ENCODE data around the gene CRISP1. TPM values are rescaled to one million over a fixed set of nuclear protein-coding genes. Genes with fewer than 3 reads are reported as not detected.

The CRISP1 gene, protein sequence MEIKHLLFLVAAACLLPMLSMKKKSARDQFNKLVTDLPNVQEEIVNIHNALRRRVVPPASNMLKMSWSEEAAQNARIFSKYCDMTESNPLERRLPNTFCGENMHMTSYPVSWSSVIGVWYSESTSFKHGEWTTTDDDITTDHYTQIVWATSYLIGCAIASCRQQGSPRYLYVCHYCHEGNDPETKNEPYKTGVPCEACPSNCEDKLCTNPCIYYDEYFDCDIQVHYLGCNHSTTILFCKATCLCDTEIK
- not detected in 2 replicates for total RNA-seq (2022)
- Bru-seq, nascent RNA = not detected
- not detected for BruChase-seq, experiment 1, labeled RNA remaining after a 2-hour chase
- not detected for BruChase-seq, experiment 2, labeled RNA remaining after a 6-hour chase
- long read RNA-seq = 0 reads

- H3K36me3 Mint-ChIP-seq (ENCODE audit: insufficient read depth, unreplicated experiment) = no peaks in the 10 kb centered on the region
- no peaks in the 10 kb centered on the region for H3K27me3 Mint-ChIP-seq (ENCODE audit: insufficient read depth, unreplicated experiment)
- no peak for TF ChIP-seq CTCF (IDR thresholded peaks at IDR 0.05; ENCODE audit: insufficient read depth in 1 of 2, low read depth in 1 of 2, low read length in 1 of 2, severe bottlenecking in 1 of 2, unreplicated experiment in 1 of 2)
- H3K4me3 ChIP-seq (ENCODE audit: low read depth, low read length) = no peak within 1 kb of the TSS
- no peaks in the 10 kb centered on the region for H3K36me3 ChIP-seq (ENCODE audit: control insufficient read depth, insufficient read depth, low read length)
- no peak for DNase-seq
- intact Hi-C loops (cut with micrococcal nuclease; ENCODE audit: unreplicated experiment) = no loop called here
- H3K27ac Mint-ChIP-seq (ENCODE audit: unreplicated experiment) = no peak within 1 kb of the TSS
- H3K4me1 ChIP-seq = peaks cover 9% of the 10 kb centered on the region; the same call in 1 of the 2 replicates
- BruUV-seq (replicated peaks) = no TSS peak
- no peaks in the 10 kb centered on the region for H3K4me1 Mint-ChIP-seq (ENCODE audit: low read depth, unreplicated experiment)
- H3K9me3 ChIP-seq = no peaks in the 10 kb centered on the region
- H3K9me3 Mint-ChIP-seq (ENCODE audit: unreplicated experiment) = no peaks in the 10 kb centered on the region
- no peaks in the 10 kb centered on the region for H3K27me3 ChIP-seq (replicated peaks; ENCODE audit: control insufficient read depth, insufficient read depth, low read length)
- no peak within 1 kb of the TSS for H3K4me3 Mint-ChIP-seq (ENCODE audit: unreplicated experiment)
- ChIA-PET POLR2A (no interaction called here), CTCF (no interaction called here)
These were observed at the start of gene CRISP1 for GRCh38 chr6:49866485-49866943. CRISP1 (minus strand) TSS chr6:49866535; CDS start chr6:49857400, 9,135 bp downstream.

- H3K27me3 ChIP-seq (replicated peaks; ENCODE audit: control insufficient read depth, insufficient read depth, low read length) = no peaks in the 10 kb centered on the region
- H3K36me3 ChIP-seq (ENCODE audit: control insufficient read depth, insufficient read depth, low read length) = no peaks in the 10 kb centered on the region
- no peaks in the 10 kb centered on the region for H3K9me3 ChIP-seq
- no peak overlapping the region for H3K4me3 ChIP-seq (ENCODE audit: low read depth, low read length)
- Mint-ChIP-seq H3K27ac (ENCODE audit: unreplicated experiment) (no peak overlapping the region), H3K4me3 (ENCODE audit: unreplicated experiment) (no peak overlapping the region), H3K9me3 (ENCODE audit: unreplicated experiment) (no peaks in the 10 kb centered on the region), H3K36me3 (ENCODE audit: insufficient read depth, unreplicated experiment) (no peaks in the 10 kb centered on the region), H3K27me3 (ENCODE audit: insufficient read depth, unreplicated experiment) (peaks cover 2% of the 10 kb centered on the region), H3K4me1 (ENCODE audit: low read depth, unreplicated experiment) (no peaks in the 10 kb centered on the region)
- POLR2A ChIA-PET = no interaction called here
- CTCF ChIA-PET = no interaction called here
- intact Hi-C loops (cut with micrococcal nuclease; ENCODE audit: unreplicated experiment) = no loop called here
- no TSS peak for BruUV-seq (replicated peaks)
- no peak for TF ChIP-seq CTCF (IDR thresholded peaks at IDR 0.05; ENCODE audit: insufficient read depth in 1 of 2, low read depth in 1 of 2, low read length in 1 of 2, severe bottlenecking in 1 of 2, unreplicated experiment in 1 of 2)
- no peaks in the 10 kb centered on the region for H3K4me1 ChIP-seq
- DNase-seq = no peak
These were observed 48.7 kb upstream of the CRISP1 start for GRCh38 chr6:49915035-49915434.

DNA sequence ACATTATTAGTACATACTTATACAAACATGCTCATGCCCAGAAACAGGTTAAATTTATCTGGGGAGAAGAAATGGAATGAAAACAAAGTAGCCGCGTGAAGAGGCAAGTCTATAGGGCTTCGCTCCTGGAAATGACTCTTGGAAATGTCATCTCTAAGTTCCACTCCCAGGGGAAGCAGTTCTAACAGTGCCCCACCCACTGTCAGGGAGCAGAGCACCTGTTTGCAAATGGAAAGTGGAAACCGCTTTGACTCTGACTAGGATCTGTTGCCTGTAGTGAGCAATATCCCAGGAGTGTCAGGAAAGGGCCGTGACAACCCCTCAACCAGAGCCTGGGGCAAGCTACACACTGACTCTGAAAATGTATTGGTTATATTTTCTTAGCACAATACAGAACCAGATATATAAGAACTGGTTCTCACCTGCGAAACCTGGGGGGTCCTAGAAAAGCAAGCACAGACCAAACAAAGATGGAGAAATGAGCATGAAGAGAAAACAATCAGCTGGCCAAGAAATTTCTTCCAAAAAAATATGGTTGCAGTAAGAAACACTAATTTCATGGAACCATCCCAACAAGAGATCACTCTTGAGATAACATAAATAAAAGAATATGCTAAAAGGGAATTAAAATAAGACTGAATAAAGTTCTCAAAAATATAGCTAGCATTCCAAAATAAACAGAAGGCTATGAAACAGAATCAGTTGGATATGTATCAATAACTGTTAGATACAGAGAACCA lies 47.5 kb upstream of the CRISP1 start:
- TF ChIP-seq CTCF (IDR thresholded peaks at IDR 0.05; ENCODE audit: insufficient read depth in 1 of 2, low read depth in 1 of 2, low read length in 1 of 2, severe bottlenecking in 1 of 2, unreplicated experiment in 1 of 2) = no peak
- peaks cover 2% of the 10 kb centered on the region for H3K27me3 Mint-ChIP-seq (ENCODE audit: insufficient read depth, unreplicated experiment)
- intact Hi-C loops (cut with micrococcal nuclease; ENCODE audit: unreplicated experiment) = no loop called here
- H3K36me3 Mint-ChIP-seq (ENCODE audit: insufficient read depth, unreplicated experiment) = no peaks in the 10 kb centered on the region
- ChIA-PET CTCF (no interaction called here), POLR2A (no interaction called here)
- no peaks in the 10 kb centered on the region for H3K36me3 ChIP-seq (ENCODE audit: control insufficient read depth, insufficient read depth, low read length)
- no peak overlapping the region for H3K4me3 Mint-ChIP-seq (ENCODE audit: unreplicated experiment)
- H3K27me3 ChIP-seq (replicated peaks; ENCODE audit: control insufficient read depth, insufficient read depth, low read length) = no peaks in the 10 kb centered on the region
- no peaks in the 10 kb centered on the region for H3K4me1 ChIP-seq
- H3K4me1 Mint-ChIP-seq (ENCODE audit: low read depth, unreplicated experiment) = no peaks in the 10 kb centered on the region
- no peaks in the 10 kb centered on the region for H3K9me3 Mint-ChIP-seq (ENCODE audit: unreplicated experiment)
- no peak overlapping the region for H3K4me3 ChIP-seq (ENCODE audit: low read depth, low read length)
- no peak for DNase-seq
- H3K9me3 ChIP-seq = no peaks in the 10 kb centered on the region
- BruUV-seq (replicated peaks) = no TSS peak
- no peak overlapping the region for H3K27ac Mint-ChIP-seq (ENCODE audit: unreplicated experiment)

Data from Caco-2 (cell line).